GM12878 (cell line): ENCODE results near the gene DYDC2. TPM values are rescaled to one million over a fixed set of nuclear protein-coding genes. Genes with fewer than 3 reads are reported as not detected.

Experiments
- ATF7 ChIP-seq: fragments of 450-650 bp; IDR thresholded peaks from 2 replicates; pipeline ENCODE4 v1.6.1; 2016; ENCODE audit warnings: low read depth, mild to moderate bottlenecking
- BRCA1 ChIP-seq: IDR thresholded peaks from 2 replicates; pipeline ENCODE4 v1.6.1; 2011; ENCODE audit warnings: low read depth, low read length, improper control_type of control experiment
- CBX3 ChIP-seq: fragments of 200-600 bp; sonication (generic); IDR thresholded peaks from 2 replicates; pipeline ENCODE4 v1.6.1; 2016; ENCODE audit warnings: low read depth, borderline replicate concordance
- DPF2 ChIP-seq: fragments of 450-650 bp; IDR thresholded peaks from 2 replicates; pipeline ENCODE4 v1.6.1; 2017; ENCODE audit warnings: mild to moderate bottlenecking
- EGR1 ChIP-seq, 2 experiments: IDR thresholded peaks; 1 replicate in 1 of 2; 2 replicates in 1 of 2; pipeline ENCODE4 v1.6.1; 2011 to 2012; ENCODE audit warnings: low read depth in 2 of 2, low read length in 2 of 2, borderline replicate concordance in 1 of 2, mild to moderate bottlenecking in 1 of 2, moderate library complexity in 1 of 2
- KAT2A ChIP-seq: conservative IDR thresholded peaks from 2 replicates; pipeline ENCODE4 v1.6.1; 2011; ENCODE audit warnings: low read depth, low read length; ENCODE audit not compliant: control insufficient read depth
- MEF2B ChIP-seq: fragments of 450-650 bp; IDR thresholded peaks from 2 replicates; pipeline ENCODE4 v1.6.1; 2018; ENCODE audit warnings: mild to moderate bottlenecking, moderate library complexity; ENCODE audit not compliant: partially characterized antibody, poor library complexity, severe bottlenecking
- MTA2 ChIP-seq: fragments of 450-650 bp; IDR thresholded peaks from 2 replicates; pipeline ENCODE4 v1.6.1; 2016; ENCODE audit warnings: low read depth, mild to moderate bottlenecking, moderate library complexity
- NFIC ChIP-seq: IDR thresholded peaks from 2 replicates; pipeline ENCODE4 v1.6.1; 2012; ENCODE audit warnings: low read depth, mild to moderate bottlenecking, inconsistent platforms, low read length, moderate library complexity
- NRF1 ChIP-seq: conservative IDR thresholded peaks from 2 replicates; pipeline ENCODE4 v1.6.1; 2011; ENCODE audit warnings: mild to moderate bottlenecking, low read depth, low read length, improper control_type of control experiment
- RAD21 ChIP-seq: IDR thresholded peaks from 2 replicates; pipeline ENCODE4 v1.6.1; 2011; ENCODE audit warnings: mild to moderate bottlenecking, low read depth, low read length, moderate library complexity; ENCODE audit not compliant: insufficient read depth
- RB1 ChIP-seq: fragments of 450-650 bp; formaldehyde crosslinking; IDR thresholded peaks from 2 replicates; pipeline ENCODE4 v1.6.1; 2017; ENCODE audit warnings: mild to moderate bottlenecking, borderline replicate concordance
- RBBP5 ChIP-seq: fragments of 200-600 bp; sonication (generic); conservative IDR thresholded peaks from 2 replicates; pipeline ENCODE4 v1.6.1; 2016
- RELB ChIP-seq: fragments of 450-650 bp; IDR thresholded peaks from 2 replicates; pipeline ENCODE4 v1.6.1; 2017; ENCODE audit warnings: low read depth, mild to moderate bottlenecking, moderate library complexity
- SP1 ChIP-seq: IDR thresholded peaks from one replicate; pipeline ENCODE4 v1.6.1; 2011; ENCODE audit warnings: low read depth, low read length
- SPI1 ChIP-seq: IDR thresholded peaks from 2 replicates; pipeline ENCODE4 v1.6.1; 2011; ENCODE audit warnings: low read depth, mild to moderate bottlenecking, low read length, moderate library complexity, borderline replicate concordance; ENCODE audit not compliant: insufficient read depth
- ZNF592 ChIP-seq: fragments of 450-650 bp; IDR thresholded peaks from 2 replicates; pipeline ENCODE4 v1.6.1; 2017; ENCODE audit warnings: mild to moderate bottlenecking, moderate library complexity
- polyA plus RNA-seq, 11 experiments: library from polyadenylated mRNA; depleted of rRNA in 4 of 11; unstranded in 6 of 11; stranded (reverse) in 5 of 11; fragments of >200 nt; fragmentation: Nextera tagmentation in 4 of 11; fragmentation: Illumina TruSeq in 1 of 11; extraction: Ambion mirVana in 4 of 11; extraction: Trizol in 1 of 11; gene quantifications; 1 replicate in 1 of 11; 2 replicates in 10 of 11; pipeline versions ENCODE4 v1.2.1 to v1.2.3, GENCODE V29; 2011 to 2016; ENCODE audit warnings: inconsistent platforms in 2 of 11, missing spikeins in 2 of 11, low read depth in 1 of 11
- total RNA-seq, 4 experiments: library from RNA; depleted of rRNA in 3 of 4; stranded (reverse); fragments of >200 nt in 3 of 4; fragmentation: Illumina TruSeq in 1 of 4; extraction: Trizol in 1 of 4; gene quantifications; 2 replicates each; pipeline versions ENCODE4 v1.2.1 to v1.2.3, GENCODE V29; 2013 to 2021
- TF ChIP-seq, protein P1 (sequence below): fragments of 450-650 bp; IDR thresholded peaks from 2 replicates; pipeline ENCODE4 v1.6.1; 2017; ENCODE audit warnings: mild to moderate bottlenecking, moderate library complexity
- TF ChIP-seq, protein P2 (sequence below): IDR thresholded peaks from 2 replicates; pipeline ENCODE4 v1.6.1; 2011; ENCODE audit warnings: low read depth, mild to moderate bottlenecking, low read length, moderate library complexity, borderline replicate concordance; ENCODE audit errors: extremely low read depth

DYDC2 gene
- total and polyA plus RNA-seq, 10 of the 15 experiments (the other 5 are each of a cell fraction or from before 2014, with no cell fraction given), result 0.18 TPM; not detected in 9

DNA sequence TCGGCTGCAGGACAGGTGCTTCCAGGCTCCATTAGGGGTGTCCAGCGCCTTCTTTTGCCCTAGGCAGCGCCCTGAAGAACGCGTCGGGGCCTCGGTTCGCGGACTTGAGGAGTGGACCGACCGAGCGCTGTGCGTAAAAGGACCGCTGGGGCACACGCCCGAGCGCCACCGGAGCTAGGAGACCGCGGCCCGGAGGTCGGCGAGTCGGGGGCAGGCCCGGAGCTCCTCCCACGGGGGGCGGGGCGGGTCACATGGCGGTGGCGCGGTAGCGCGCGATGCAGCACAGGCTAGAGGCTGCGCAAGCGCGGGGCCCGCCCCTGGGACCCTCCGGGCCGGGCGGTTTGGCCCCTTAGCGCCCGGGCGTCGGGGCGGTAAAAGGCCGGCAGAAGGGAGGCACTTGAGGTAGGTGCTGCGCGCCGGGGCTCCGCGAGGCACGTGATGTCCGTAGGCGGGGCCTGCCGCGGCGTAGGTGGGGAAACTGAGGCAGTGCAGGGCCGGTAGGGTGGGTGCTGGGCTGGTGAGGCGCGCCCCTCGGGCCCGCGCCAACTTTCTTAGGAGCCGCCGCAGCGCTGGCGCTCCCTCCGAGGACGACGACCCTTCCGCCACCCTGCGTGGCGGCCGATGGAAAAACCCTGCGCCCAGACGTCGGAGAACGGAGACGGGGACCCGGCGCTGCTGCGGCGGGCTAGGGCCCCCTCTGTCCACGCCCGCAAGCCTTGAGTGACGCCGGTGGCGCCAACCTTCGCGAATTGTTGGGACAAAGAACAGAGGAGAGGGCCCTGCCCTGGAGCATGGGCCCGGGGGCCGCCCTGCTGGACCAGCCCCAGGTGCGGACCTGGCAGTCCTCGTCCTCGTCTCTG is 51.9 kb downstream of the DYDC2 start, which contains the start of gene PRXL2A (continued):
- TF ChIP-seq, protein P1, sequence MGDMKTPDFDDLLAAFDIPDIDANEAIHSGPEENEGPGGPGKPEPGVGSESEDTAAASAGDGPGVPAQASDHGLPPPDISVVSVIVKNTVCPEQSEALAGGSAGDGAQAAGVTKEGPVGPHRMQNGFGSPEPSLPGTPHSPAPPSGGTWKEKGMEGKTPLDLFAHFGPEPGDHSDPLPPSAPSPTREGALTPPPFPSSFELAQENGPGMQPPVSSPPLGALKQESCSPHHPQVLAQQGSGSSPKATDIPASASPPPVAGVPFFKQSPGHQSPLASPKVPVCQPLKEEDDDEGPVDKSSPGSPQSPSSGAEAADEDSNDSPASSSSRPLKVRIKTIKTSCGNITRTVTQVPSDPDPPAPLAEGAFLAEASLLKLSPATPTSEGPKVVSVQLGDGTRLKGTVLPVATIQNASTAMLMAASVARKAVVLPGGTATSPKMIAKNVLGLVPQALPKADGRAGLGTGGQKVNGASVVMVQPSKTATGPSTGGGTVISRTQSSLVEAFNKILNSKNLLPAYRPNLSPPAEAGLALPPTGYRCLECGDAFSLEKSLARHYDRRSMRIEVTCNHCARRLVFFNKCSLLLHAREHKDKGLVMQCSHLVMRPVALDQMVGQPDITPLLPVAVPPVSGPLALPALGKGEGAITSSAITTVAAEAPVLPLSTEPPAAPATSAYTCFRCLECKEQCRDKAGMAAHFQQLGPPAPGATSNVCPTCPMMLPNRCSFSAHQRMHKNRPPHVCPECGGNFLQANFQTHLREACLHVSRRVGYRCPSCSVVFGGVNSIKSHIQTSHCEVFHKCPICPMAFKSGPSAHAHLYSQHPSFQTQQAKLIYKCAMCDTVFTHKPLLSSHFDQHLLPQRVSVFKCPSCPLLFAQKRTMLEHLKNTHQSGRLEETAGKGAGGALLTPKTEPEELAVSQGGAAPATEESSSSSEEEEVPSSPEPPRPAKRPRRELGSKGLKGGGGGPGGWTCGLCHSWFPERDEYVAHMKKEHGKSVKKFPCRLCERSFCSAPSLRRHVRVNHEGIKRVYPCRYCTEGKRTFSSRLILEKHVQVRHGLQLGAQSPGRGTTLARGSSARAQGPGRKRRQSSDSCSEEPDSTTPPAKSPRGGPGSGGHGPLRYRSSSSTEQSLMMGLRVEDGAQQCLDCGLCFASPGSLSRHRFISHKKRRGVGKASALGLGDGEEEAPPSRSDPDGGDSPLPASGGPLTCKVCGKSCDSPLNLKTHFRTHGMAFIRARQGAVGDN, result no peak
- TF ChIP-seq RAD21 (no peak), SPI1 (no peak), ATF7 (no peak), MTA2 (no peak), NRF1 (peak; percentile 51), CBX3 (no peak), NFIC (no peak), SP1 (no peak), RB1 (peak; percentile 27; the same call in 1 of the 2 replicates), BRCA1 (no peak), MEF2B (no peak), KAT2A (no peak), ZNF592 (no peak), DPF2 (0 out of 2 replicates have a peak, but pooled peaks have one; percentile 49), RBBP5 (no peak), EGR1 (IDR thresholded peaks at IDR 0.05; ENCODE audit: borderline replicate concordance in 1 of 2, low read depth in 2 of 2, low read length in 2 of 2) (0 out of 3 replicates have a peak, but pooled peaks of 1 of the 2 experiments have one; percentile 37), RELB (no peak)
- TF ChIP-seq, protein P2, sequence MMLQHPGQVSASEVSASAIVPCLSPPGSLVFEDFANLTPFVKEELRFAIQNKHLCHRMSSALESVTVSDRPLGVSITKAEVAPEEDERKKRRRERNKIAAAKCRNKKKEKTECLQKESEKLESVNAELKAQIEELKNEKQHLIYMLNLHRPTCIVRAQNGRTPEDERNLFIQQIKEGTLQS, result peak; percentile 64; the same call in 1 of the 2 replicates
